K562 (cell line): Measurements from ENCODE around the gene ZNF837. TPM values are rescaled to one million over a fixed set of nuclear protein-coding genes. Genes with fewer than 3 reads are reported as not detected.

ENCODE experiments used
- CSDE1 ChIP-seq, 2 experiments: fragments of 450-650 bp; IDR thresholded peaks; 2 replicates each; pipeline ENCODE4 v1.6.1; 2016; ENCODE audit warnings: mild to moderate bottlenecking in 1 of 2
- HDAC6 ChIP-seq: IDR thresholded peaks from 2 replicates; pipeline ENCODE4 v1.6.1; 2012; ENCODE audit warnings: low read depth, mild to moderate bottlenecking, control low read depth, inconsistent platforms, low read length, moderate library complexity
- HIVEP1 ChIP-seq: fragments of 250-450 bp; sonication (Bioruptor Pico); IDR thresholded peaks from 2 replicates; pipeline ENCODE4 v1.4.0; 2020; ENCODE audit warnings: mild to moderate bottlenecking
- HMGN3 ChIP-seq: IDR thresholded peaks from 2 replicates; pipeline ENCODE4 v1.6.1; 2011; ENCODE audit warnings: borderline replicate concordance, low read depth, mild to moderate bottlenecking, mixed read lengths, low read length; ENCODE audit not compliant: insufficient read length; ENCODE audit errors: extremely low read depth
- KDM2B ChIP-seq: fragments of 250-450 bp; sonication (Bioruptor Pico); IDR thresholded peaks from 2 replicates; pipeline ENCODE4 v1.8.0; 2021; ENCODE audit warnings: mild to moderate bottlenecking, moderate library complexity
- RAD51 ChIP-seq: fragments of 450-650 bp; IDR thresholded peaks from 2 replicates; pipeline ENCODE4 v1.7.1; 2016; ENCODE audit warnings: low read depth, mild to moderate bottlenecking, borderline replicate concordance
- RNF219 ChIP-seq: fragments of 250-450 bp; sonication (Bioruptor Pico); IDR thresholded peaks from 2 replicates; pipeline ENCODE4 v1.5.0; 2022; ENCODE audit warnings: mild to moderate bottlenecking
- TAF15 ChIP-seq: fragments of 200-400 bp; formaldehyde crosslinking; IDR thresholded peaks from 2 replicates; pipeline ENCODE4 v1.6.1; 2017; ENCODE audit warnings: mild to moderate bottlenecking, low read depth, low read length, moderate library complexity
- TCFL5 ChIP-seq: fragments of 250-450 bp; sonication (Bioruptor Pico); conservative IDR thresholded peaks from 2 replicates; pipeline ENCODE4 v1.6.1; 2021; ENCODE audit warnings: mild to moderate bottlenecking, moderate library complexity, matching md5 sums
- ZC3H8 ChIP-seq: fragments of 450-650 bp; IDR thresholded peaks from 2 replicates; pipeline ENCODE4 v1.6.1; 2017
- ZNF133 ChIP-seq: fragments of 250-450 bp; sonication (Bioruptor Pico); IDR thresholded peaks from 2 replicates; pipeline ENCODE4 v1.4.0; 2020; ENCODE audit warnings: mild to moderate bottlenecking
- ZNF280A ChIP-seq: fragments of 450-650 bp; IDR thresholded peaks from 2 replicates; pipeline ENCODE4 v1.6.1; 2018; ENCODE audit warnings: mild to moderate bottlenecking, low read depth; ENCODE audit not compliant: partially characterized antibody
- ZNF408 ChIP-seq: fragments of 250-450 bp; sonication (Bioruptor Pico); IDR thresholded peaks from 2 replicates; pipeline ENCODE4 v1.4.0; 2020; ENCODE audit warnings: low read depth, mild to moderate bottlenecking, moderate library complexity
- ZNF584 ChIP-seq: fragments of 200-800 bp; sonication (Bioruptor generic); IDR thresholded peaks from 2 replicates; pipeline ENCODE4 v1.6.1; 2016; ENCODE audit warnings: low read depth, mild to moderate bottlenecking, missing genetic modification characterization, missing compliant biosample characterization
- polyA plus RNA-seq, 8 experiments: library from polyadenylated mRNA; depleted of rRNA in 4 of 8; stranded (reverse) in 5 of 8; unstranded in 3 of 8; fragments of >200 nt; fragmentation: Nextera tagmentation in 2 of 8; fragmentation: Illumina TruSeq in 1 of 8; extraction: Ambion mirVana in 2 of 8; extraction: Trizol in 1 of 8; gene quantifications; 2 replicates each; pipeline versions ENCODE4 v1.2.1 to v1.2.3, GENCODE V29; 2011 to 2014; ENCODE audit warnings: inconsistent platforms in 1 of 8, missing spikeins in 1 of 8
- total RNA-seq, 7 experiments: library from RNA; depleted of rRNA in 6 of 7; stranded (reverse); fragments of >200 nt in 6 of 7; fragmentation: Illumina TruSeq in 2 of 7; extraction: Trizol in 2 of 7; gene quantifications; 2 replicates each; pipeline versions ENCODE4 v1.2.1 to v1.2.3, GENCODE V29; 2011 to 2021; ENCODE audit warnings: low replicate concordance in 1 of 7
- TF ChIP-seq, protein P1 (sequence below): fragments of 250-450 bp; sonication (Bioruptor Pico); IDR thresholded peaks from 2 replicates; pipeline ENCODE4 v1.5.0; 2021; ENCODE audit warnings: mild to moderate bottlenecking, moderate library complexity
- TF ChIP-seq, protein P2 (sequence below): fragments of 450-650 bp; formaldehyde crosslinking; IDR thresholded peaks from 2 replicates; pipeline ENCODE4 v1.4.0; 2022; ENCODE audit warnings: missing genetic modification characterization
- TF ChIP-seq, protein P3 (sequence below): fragments of 450-650 bp; IDR thresholded peaks from 2 replicates; pipeline ENCODE4 v1.6.1; 2017; ENCODE audit warnings: antibody characterized with exemption

Gene ZNF837
- total and polyA plus RNA-seq, 9 of the 15 experiments (the other 6 are each of a cell fraction or from before 2014, with no cell fraction given), result 0.11 to 2.1 (median 0.57) TPM; not detected in 4

- TF ChIP-seq, protein P1, sequence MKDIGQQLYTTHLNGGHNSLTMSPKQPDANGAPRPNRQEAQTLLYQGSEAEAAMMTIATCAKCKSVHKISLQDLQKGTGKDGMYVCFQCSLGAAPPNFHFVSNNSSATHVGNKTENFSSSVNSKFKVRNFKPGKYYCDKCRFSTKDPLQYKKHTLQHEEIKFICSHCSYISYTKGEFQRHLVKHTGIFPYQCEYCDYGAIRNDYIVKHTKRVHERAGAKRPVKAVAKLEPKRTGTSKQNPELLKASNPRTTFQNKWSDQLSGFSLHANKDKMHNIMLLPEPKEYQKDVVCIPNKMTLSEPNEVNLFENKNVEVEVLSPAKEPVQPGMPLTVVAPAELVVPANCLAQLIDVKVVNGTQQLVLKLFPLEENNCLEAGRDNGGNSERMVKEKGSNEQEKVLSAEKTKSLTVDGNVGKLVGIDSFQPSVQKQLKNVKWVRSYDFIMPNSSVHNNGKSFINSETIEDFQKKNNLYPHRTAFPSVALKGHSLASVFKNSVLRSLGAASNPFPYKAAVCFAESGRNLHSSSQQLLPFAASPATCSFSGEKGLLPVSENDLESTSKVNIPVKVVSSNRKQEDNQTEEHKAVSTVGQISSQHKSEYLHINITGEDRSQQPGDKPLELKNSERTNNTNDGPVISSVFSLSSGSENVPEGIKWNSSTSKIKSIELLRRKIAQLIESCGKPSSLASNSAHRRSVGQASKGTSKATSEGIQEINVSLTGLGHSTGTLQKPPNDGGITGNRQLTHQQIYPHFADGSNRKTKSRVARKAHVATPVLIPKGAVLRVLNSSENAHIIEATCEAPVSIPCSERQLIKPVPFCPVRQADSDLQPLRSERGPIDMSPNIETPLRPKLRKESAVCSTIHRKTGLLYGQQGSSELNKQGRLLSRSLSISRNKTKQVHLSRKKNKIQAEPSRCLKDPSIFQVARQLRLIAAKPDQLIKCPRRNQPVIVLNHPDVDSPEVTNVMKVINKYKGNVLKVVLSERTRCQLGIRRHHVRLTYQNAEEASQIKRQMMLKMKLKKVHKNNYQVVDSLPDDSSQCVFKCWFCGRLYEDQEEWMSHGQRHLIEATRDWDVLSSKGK (CRISPR knock-in tag), result no peak
- TF ChIP-seq CSDE1 (IDR thresholded peaks at IDR 0.05) (no peak), HIVEP1 (CRISPR knock-in tag) (no peak; the same call in 1 of the 2 replicates), ZNF584 (CRISPR knock-in tag) (peak; percentile 93), HMGN3 (no peak), TCFL5 (CRISPR knock-in tag) (no peak), RNF219 (CRISPR knock-in tag) (no peak), KDM2B (no peak), HDAC6 (no peak), ZNF408 (no peak), ZC3H8 (peak; percentile 84; the same call in 1 of the 2 replicates), TAF15 (no peak), ZNF133 (CRISPR knock-in tag) (no peak), RAD51 (no peak), ZNF280A (no peak)
- TF ChIP-seq, protein P2, sequence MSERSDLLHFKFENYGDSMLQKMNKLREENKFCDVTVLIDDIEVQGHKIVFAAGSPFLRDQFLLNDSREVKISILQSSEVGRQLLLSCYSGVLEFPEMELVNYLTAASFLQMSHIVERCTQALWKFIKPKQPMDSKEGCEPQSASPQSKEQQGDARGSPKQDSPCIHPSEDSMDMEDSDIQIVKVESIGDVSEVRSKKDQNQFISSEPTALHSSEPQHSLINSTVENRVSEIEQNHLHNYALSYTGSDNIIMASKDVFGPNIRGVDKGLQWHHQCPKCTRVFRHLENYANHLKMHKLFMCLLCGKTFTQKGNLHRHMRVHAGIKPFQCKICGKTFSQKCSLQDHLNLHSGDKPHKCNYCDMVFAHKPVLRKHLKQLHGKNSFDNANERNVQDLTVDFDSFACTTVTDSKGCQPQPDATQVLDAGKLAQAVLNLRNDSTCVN (CRISPR knock-in tag), result no peak
- TF ChIP-seq, protein P3, sequence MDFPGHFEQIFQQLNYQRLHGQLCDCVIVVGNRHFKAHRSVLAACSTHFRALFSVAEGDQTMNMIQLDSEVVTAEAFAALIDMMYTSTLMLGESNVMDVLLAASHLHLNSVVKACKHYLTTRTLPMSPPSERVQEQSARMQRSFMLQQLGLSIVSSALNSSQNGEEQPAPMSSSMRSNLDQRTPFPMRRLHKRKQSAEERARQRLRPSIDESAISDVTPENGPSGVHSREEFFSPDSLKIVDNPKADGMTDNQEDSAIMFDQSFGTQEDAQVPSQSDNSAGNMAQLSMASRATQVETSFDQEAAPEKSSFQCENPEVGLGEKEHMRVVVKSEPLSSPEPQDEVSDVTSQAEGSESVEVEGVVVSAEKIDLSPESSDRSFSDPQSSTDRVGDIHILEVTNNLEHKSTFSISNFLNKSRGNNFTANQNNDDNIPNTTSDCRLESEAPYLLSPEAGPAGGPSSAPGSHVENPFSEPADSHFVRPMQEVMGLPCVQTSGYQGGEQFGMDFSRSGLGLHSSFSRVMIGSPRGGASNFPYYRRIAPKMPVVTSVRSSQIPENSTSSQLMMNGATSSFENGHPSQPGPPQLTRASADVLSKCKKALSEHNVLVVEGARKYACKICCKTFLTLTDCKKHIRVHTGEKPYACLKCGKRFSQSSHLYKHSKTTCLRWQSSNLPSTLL, result no peak
Measured at GRCh38 chr19:58326914-58327726, 53.7 kb downstream of the ZNF837 start, which contains the start of gene ZSCAN22 (continued).
